NCI-H1436 (cell line): Measurements from ENCODE around the gene CARS1.

Source experiments
- DNase-seq: peaks from one replicate; lab custom pipeline; 2025; lab: John Stamatoyannopoulos, UW

CARS1 gene

GRCh38 chr11:2991452-2992233, 65.6 kb downstream of the CARS1 start:
- no peak for DNase-seq

DNA sequence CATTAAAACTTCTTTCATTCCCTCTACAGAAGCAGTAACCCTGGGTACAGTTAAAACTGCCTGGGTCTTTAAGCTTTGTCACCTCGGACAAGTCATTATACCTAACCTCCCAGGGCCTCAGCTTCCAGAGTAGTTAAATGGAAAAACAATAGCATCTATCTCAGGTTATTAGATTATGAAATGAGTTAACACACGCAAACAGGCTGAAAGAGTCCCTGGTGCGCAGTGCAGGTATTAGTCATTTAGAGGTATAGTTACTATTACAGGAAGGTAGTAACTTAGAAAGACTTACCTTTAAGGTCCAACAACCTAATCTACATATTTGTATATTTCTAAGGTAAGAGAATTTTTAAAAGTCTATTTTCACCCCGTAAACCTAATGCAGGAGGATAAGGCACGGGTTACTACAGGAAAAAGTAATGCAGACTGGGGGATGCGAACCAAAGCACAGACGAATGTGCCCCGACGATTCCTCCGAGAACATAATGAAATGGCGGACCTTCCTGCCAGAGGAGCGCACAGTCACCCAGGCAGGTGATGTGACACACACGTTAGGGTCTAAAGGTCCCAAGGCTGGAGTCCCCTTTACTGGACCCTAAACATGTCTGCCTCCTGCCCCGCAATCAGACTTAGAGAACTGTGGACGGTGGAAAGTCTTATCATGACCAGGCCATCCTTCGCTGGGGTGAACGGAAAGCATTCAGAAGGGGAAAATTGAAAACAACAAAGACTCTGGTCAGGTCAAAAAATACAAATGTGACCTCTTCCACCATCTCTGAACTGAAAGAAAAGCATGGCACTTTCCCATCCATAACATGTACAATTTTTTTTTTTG, 66.4 kb downstream of the CARS1 start:
- no peak for DNase-seq

- DNase-seq, result no peak
Measured at GRCh38 chr11:2989551-2989950, 67.7 kb downstream of the CARS1 start.

DNA sequence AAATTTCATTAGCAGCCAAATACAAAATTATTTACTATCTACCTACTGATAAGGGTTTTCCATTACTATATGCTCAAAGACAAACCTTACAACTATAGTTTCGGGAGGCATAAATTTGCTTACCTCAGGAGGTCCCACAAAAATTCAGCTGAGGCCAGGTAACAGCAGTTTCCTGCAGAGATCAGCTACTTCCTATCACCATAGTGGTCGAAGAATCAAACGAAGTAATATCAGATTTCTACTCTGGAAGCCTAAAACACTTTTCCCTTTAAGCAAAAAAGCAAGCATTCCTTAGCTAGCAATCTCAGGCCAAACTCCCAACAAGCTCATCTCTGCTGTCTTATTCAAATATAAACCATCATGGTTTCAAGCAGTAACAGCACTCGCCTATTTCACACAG, 68.2 kb downstream of the CARS1 start:
- DNase-seq, result no peak

GRCh38 chr11:2987881-2988861, 69.1 kb downstream of the CARS1 start:
- DNase-seq, result no peak

DNA sequence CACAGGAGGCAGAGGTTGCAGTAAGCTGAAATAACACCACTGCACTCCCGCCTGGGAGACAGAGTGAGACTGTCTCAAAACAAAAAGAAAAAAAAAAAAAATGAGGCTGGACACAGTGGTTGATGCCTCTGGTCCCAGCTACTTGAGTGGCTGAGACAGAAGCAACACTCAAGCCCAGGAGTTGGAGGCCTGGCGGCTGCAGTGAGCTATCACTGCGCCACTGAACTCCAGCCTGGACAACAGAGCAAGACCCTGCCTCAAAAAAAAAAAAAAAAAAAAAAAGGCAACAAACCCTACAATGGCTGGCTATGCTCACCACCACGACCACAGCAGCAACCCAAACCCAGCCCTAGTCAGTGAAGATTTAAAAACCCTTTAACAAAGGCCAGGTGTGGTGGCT, 73.3 kb downstream of the CARS1 start:
- DNase-seq, result no peak

- DNase-seq, result no peak
Measured at GRCh38 chr11:2982214-2982613, 75.0 kb downstream of the CARS1 start.

DNA sequence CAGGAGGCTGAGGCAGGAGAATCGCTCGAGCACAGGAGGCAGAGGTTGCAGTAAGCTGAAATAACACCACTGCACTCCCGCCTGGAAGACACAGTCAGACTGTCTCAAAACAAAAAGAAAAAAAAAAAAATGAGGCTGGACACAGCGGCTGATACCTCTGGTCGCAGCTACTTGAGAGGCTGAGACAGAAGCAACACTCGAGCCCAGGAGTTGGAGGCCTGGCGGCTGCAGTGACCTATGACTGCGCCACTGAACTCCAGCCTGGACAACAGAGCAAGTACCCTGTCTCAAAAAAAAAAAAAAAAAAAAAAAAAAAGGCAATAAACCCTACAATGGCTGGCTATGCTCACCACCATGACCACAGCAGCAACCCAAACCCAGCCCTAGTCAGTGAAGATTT, 76.1 kb downstream of the CARS1 start:
- DNase-seq, result no peak

DNA sequence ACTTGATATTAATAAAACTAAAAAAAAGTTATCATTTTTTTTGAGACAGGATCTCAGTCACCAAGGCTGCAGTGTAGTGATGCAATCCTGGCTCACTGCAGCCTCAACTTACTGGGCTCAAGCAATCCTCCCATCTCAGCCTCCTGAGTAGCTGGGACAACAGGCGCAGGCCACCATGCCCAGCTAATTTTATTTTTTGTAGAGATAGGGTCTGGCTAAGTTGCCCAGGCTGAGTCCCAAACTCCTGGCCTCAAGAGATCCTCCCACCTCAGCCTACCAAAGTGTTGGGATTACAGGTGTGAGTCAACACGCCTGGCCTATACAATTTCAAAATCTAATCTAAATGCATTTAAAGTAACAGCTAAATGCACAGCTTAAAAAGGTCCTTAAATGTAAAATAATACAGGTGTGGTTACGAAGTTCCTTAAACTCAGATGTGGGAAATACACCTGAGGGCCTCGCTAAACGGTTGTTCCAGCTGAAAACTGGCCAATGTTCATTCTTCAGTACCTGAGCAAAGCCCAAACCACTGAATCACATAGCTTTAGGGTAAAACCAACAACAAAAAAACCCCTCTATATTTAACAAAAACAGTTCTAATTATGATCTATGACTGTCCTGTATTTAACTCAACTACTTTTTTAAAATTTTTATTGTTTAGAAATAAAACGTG, 76.9 kb downstream of the CARS1 start:
- DNase-seq, result no peak

GRCh38 chr11:2977113-2977512, 80.1 kb downstream of the CARS1 start:
- DNase-seq, result no peak

GRCh38 chr11:2976294-2977063, 80.7 kb downstream of the CARS1 start:
- no peak for DNase-seq

DNA sequence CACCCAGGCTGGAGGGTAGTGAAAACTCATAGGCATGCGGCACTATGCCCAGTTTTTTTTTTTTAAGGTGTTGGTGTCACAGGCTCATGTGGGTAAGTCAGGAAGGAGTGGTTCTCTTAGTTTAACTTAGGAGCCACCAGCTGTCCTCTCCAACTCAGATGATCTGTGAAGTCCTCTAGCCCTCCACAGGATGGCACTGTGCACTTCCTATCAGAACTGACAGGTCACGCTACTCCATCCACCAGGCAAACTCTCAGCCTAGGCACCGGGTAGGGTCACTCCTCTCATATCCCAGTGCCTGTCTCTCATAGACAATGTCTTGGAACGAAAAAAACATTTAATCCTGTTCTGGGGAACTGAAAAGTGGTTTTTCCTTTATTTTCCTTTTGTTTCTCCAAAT, 81.6 kb downstream of the CARS1 start:
- no peak for DNase-seq

DNA sequence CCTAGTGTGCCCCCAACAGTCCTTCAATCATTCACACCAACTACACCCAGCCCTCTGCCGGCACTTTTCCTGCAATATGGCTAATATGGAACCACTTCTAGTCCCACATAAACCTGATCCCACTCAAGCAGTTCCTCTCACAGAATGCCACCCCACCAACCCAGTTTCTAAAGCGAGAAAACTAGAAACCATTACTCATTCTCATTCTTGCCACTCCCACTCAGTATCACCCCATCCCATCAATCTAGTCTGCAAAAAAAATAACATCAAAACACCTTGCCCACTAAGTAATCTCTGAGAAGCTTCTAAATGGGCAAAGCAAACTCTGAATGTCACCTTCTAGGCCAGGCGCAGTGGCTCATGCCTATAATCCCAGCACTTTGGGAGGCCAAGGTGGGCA, 83.0 kb downstream of the CARS1 start:
- DNase-seq, result no peak

DNA sequence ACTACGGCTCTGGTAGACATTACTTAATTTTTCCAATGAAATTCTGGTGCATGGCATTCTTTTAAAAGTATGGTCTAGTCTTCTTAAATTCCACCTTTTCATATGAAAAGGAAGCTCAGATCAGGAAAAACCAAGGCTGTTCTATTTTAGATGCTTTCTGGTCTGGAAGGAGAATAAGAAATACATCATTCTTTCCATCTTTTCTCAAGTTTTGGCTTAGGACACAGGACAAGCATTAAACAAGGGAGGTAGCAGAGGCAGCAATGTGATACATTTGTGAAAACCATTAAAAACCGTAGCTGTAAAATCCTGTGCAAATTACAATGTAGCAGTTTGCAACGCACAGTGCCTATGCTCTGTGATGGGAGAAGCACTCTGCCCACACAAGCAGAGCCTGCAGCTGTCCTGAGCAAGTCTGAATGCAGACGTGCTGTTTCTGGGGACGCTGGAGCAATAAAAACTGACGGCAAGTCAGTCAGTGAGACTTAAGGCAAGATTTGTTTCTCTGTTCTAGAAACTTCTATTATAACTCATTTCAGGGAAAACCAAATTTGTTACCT, 88.8 kb downstream of the CARS1 start:
- no peak for DNase-seq

DNA sequence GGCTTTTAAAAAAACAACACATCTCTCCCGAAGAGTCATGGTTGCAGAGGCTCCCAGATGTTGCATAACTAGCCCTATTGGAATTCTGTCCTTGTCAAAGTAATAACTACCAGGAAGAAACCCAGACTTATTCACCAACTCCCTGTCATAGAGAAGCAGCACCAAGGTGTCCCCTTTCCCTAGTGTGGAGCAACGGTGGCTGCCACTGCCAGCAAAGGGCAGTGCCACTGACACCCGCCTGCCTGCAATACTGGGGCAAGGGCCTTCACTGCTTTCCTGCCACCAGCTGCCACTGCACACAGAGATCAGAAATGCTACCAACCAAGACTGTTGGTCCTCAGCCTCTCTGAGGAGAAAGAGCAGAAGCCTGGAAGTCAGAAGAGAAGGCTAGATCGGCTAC, 92.4 kb downstream of the CARS1 start:
- no peak for DNase-seq

GRCh38 chr11:2963761-2964160, 93.5 kb downstream of the CARS1 start:
- DNase-seq, result no peak

- DNase-seq, result no peak
Measured at GRCh38 chr11:2963112-2963754, 94.0 kb downstream of the CARS1 start.

DNA sequence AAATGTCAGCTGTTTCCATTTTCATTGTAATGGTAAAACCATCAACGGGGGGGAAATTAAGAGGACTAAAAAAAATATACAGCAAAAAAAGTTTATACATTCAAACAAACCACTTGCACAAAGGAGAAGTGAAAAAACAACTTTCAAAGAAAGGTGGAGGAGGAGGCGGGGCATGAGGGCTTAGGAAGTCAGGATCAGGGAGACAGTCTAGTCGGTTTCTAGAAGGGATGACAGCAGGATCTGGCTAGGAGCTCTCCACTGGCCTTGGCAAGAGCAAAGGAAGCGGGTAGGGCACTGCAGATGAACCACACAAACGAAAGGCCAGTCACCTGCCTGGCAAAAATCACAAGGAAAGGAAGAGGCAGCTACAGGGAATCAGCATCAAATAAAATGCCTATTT, 96.1 kb downstream of the CARS1 start:
- no peak for DNase-seq

- DNase-seq, result no peak
Measured at GRCh38 chr11:2960139-2960538, 97.1 kb downstream of the CARS1 start.

GRCh38 chr11:2958251-2958650, 99.0 kb downstream of the CARS1 start:
- no peak for DNase-seq
